HUES48 (cell line): ENCODE measurements around the gene AHCTF1.
"Not testable (repeated sequence)": the region's sequence is repeated elsewhere in the genome, so short reads cannot be mapped to it uniquely, and the experiment has no call there.

Source experiments
- H3K27ac ChIP-seq: one replicate; pipeline ENCODE4 v1.7.0; 2013; ENCODE audit warnings: low read depth, low read length, inconsistent platforms
- H3K27me3 ChIP-seq: 2 replicates; pipeline ENCODE4 v1.6.1; 2013; ENCODE audit warnings: mild to moderate bottlenecking, low read length; ENCODE audit not compliant: control insufficient read depth, insufficient read depth
- H3K36me3 ChIP-seq: 2 replicates; pipeline ENCODE4 v1.6.1; 2013; ENCODE audit warnings: low read length; ENCODE audit not compliant: control insufficient read depth, insufficient read depth
- H3K4me1 ChIP-seq: 2 replicates; pipeline ENCODE4 v1.6.1; 2013; ENCODE audit warnings: mild to moderate bottlenecking, low read length; ENCODE audit not compliant: control insufficient read depth, insufficient read depth
- H3K4me3 ChIP-seq: 2 replicates; pipeline ENCODE4 v1.5.1; 2013; ENCODE audit warnings: mild to moderate bottlenecking, low read depth, low read length
- H3K9ac ChIP-seq: 2 replicates; pipeline ENCODE4 v1.6.1; 2013; ENCODE audit warnings: mild to moderate bottlenecking, low read depth, low read length, moderate library complexity
- H3K9me3 ChIP-seq: 2 replicates; pipeline ENCODE4 v1.6.1; 2013; ENCODE audit warnings: low read length; ENCODE audit not compliant: control insufficient read depth, insufficient read depth

The AHCTF1 gene

GRCh38 chr1:246813325-246813724, 118.4 kb downstream of the AHCTF1 start:
- H3K9ac ChIP-seq, H3K36me3 ChIP-seq, H3K9me3 ChIP-seq, H3K4me3 ChIP-seq, H3K27me3 ChIP-seq, H3K4me1 ChIP-seq, H3K27ac ChIP-seq: not testable (repeated sequence)

GRCh38 chr1:246811985-246812384, 119.8 kb downstream of the AHCTF1 start:
- Histone ChIP-seq H3K4me3 (no peak overlapping the region), H3K9me3 (no peaks in the 10 kb centered on the region), H3K9ac (no peak overlapping the region), H3K27ac (no peak overlapping the region), H3K4me1 (peaks cover 9% of the 10 kb centered on the region; the same call in 1 of the 2 replicates), H3K27me3 (no peaks in the 10 kb centered on the region), H3K36me3 (no peaks in the 10 kb centered on the region)

- Histone ChIP-seq H3K4me1 (peaks cover 9% of the 10 kb centered on the region; the same call in 1 of the 2 replicates), H3K9ac (no peak overlapping the region)
Measured at GRCh38 chr1:246809473-246809872, 122.3 kb downstream of the AHCTF1 start.

GRCh38 chr1:246805135-246805716, 126.5 kb downstream of the AHCTF1 start:
- H3K27me3 ChIP-seq = no peaks in the 10 kb centered on the region
- H3K36me3 ChIP-seq = no peaks in the 10 kb centered on the region
- no peaks in the 10 kb centered on the region for H3K4me1 ChIP-seq
- H3K27ac ChIP-seq = no peak overlapping the region
- H3K9ac ChIP-seq = no peak overlapping the region
- H3K9me3 ChIP-seq = no peaks in the 10 kb centered on the region
- no peak overlapping the region for H3K4me3 ChIP-seq

More at GRCh38 chr1:246809473-246809872, 122.3 kb downstream of the AHCTF1 start:
- Histone ChIP-seq H3K27ac (no peak overlapping the region), H3K9me3 (no peaks in the 10 kb centered on the region), H3K36me3 (no peaks in the 10 kb centered on the region), H3K4me3 (no peak overlapping the region), H3K27me3 (no peaks in the 10 kb centered on the region)

- H3K4me1 ChIP-seq = no peaks in the 10 kb centered on the region; the same call in 1 of the 2 replicates
Measured at GRCh38 chr1:246803883-246804282, 127.9 kb downstream of the AHCTF1 start.

GRCh38 chr1:246803373-246803772, 128.4 kb downstream of the AHCTF1 start:
- H3K4me1 ChIP-seq = no peaks in the 10 kb centered on the region; the same call in 1 of the 2 replicates
- no peaks in the 10 kb centered on the region for H3K9me3 ChIP-seq
- no peaks in the 10 kb centered on the region for H3K36me3 ChIP-seq
- H3K27ac ChIP-seq = no peak overlapping the region
- H3K9ac ChIP-seq = no peak overlapping the region
- no peak overlapping the region for H3K4me3 ChIP-seq
- no peaks in the 10 kb centered on the region for H3K27me3 ChIP-seq

More at GRCh38 chr1:246803883-246804282, 127.9 kb downstream of the AHCTF1 start:
- no peaks in the 10 kb centered on the region for H3K27me3 ChIP-seq
- H3K9ac ChIP-seq = no peak overlapping the region
- no peaks in the 10 kb centered on the region for H3K9me3 ChIP-seq
- H3K4me3 ChIP-seq = no peak overlapping the region
- H3K36me3 ChIP-seq = no peaks in the 10 kb centered on the region
- no peak overlapping the region for H3K27ac ChIP-seq

GRCh38 chr1:246801241-246802020, 130.3 kb downstream of the AHCTF1 start:
- no peaks in the 10 kb centered on the region for H3K9me3 ChIP-seq
- H3K4me1 ChIP-seq = no peaks in the 10 kb centered on the region; the same call in 1 of the 2 replicates
- no peak overlapping the region for H3K4me3 ChIP-seq
- no peak overlapping the region for H3K27ac ChIP-seq
- H3K9ac ChIP-seq = no peak overlapping the region
- H3K27me3 ChIP-seq = no peaks in the 10 kb centered on the region
- no peaks in the 10 kb centered on the region for H3K36me3 ChIP-seq

GRCh38 chr1:246800756-246801155, 131.0 kb downstream of the AHCTF1 start:
- no peak overlapping the region for H3K9ac ChIP-seq
- H3K9me3 ChIP-seq = no peaks in the 10 kb centered on the region
- H3K4me3 ChIP-seq = no peak overlapping the region
- H3K27me3 ChIP-seq = no peaks in the 10 kb centered on the region
- H3K36me3 ChIP-seq = no peaks in the 10 kb centered on the region
- peaks cover 2% of the 10 kb centered on the region for H3K4me1 ChIP-seq
- H3K27ac ChIP-seq = no peak overlapping the region

- no peaks in the 10 kb centered on the region for H3K27me3 ChIP-seq
- H3K27ac ChIP-seq = no peak overlapping the region
- no peak overlapping the region for H3K4me3 ChIP-seq
- no peaks in the 10 kb centered on the region for H3K9me3 ChIP-seq
- no peak overlapping the region for H3K9ac ChIP-seq
- H3K36me3 ChIP-seq = no peaks in the 10 kb centered on the region
- peaks cover 6% of the 10 kb centered on the region for H3K4me1 ChIP-seq
Measured at GRCh38 chr1:246800356-246800755, 131.4 kb downstream of the AHCTF1 start.

- H3K36me3 ChIP-seq = no peaks in the 10 kb centered on the region
- H3K27me3 ChIP-seq = no peaks in the 10 kb centered on the region
- H3K9me3 ChIP-seq = no peaks in the 10 kb centered on the region
- no peak overlapping the region for H3K9ac ChIP-seq
- H3K4me1 ChIP-seq = peaks cover 17% of the 10 kb centered on the region
- H3K27ac ChIP-seq = no peak overlapping the region
- H3K4me3 ChIP-seq = no peak overlapping the region
Measured at GRCh38 chr1:246798606-246799496, 132.9 kb downstream of the AHCTF1 start.
